NT2/D1 (cell line): Measurements from ENCODE around the gene KMT2E.
"Not testable (repeated sequence)": the region's sequence is repeated elsewhere in the genome, so short reads cannot be mapped to it uniquely, and the experiment has no call there.

Experiments used
- DNase-seq: peaks from one replicate; pipeline ENCODE4 v3.0.0-alpha.2; 2011; ENCODE audit warnings: low read depth, low spot score
- H3K27me3 ChIP-seq: 2 replicates; pipeline ENCODE4 v1.6.0; 2011; ENCODE audit warnings: mild to moderate bottlenecking; ENCODE audit not compliant: insufficient read length, insufficient read depth
- H3K36me3 ChIP-seq: 2 replicates; pipeline ENCODE4 v1.6.1; 2011; ENCODE audit warnings: mild to moderate bottlenecking, low read length, mixed read lengths; ENCODE audit not compliant: insufficient read depth, insufficient read length
- H3K4me1 ChIP-seq: 2 replicates; pipeline ENCODE4 v1.5.1; 2011; ENCODE audit not compliant: insufficient read depth, insufficient read length
- H3K4me3 ChIP-seq: 2 replicates; pipeline ENCODE4 v1.5.1; 2011; ENCODE audit warnings: low read depth; ENCODE audit not compliant: insufficient read length
- H3K9ac ChIP-seq: 2 replicates; pipeline ENCODE4 v1.6.0; 2011; ENCODE audit warnings: low read depth; ENCODE audit not compliant: insufficient read length
- H3K9me3 ChIP-seq: 2 replicates; pipeline ENCODE4 v1.5.1; 2011; ENCODE audit warnings: mild to moderate bottlenecking, low read length; ENCODE audit not compliant: insufficient read depth
- SUZ12 ChIP-seq: IDR thresholded peaks from 2 replicates; pipeline ENCODE4 v1.6.1; 2011; ENCODE audit not compliant: insufficient read length, insufficient read depth; ENCODE audit errors: extremely low read depth
- YY1 ChIP-seq: IDR thresholded peaks from 2 replicates; pipeline ENCODE4 v1.6.1; 2011; ENCODE audit not compliant: insufficient read length, insufficient read depth
- ZNF274 ChIP-seq: IDR thresholded peaks from 2 replicates; pipeline ENCODE4 v1.6.1; 2011; ENCODE audit warnings: mild to moderate bottlenecking, low read depth, low read length

KMT2E gene

GRCh38 chr7:105037319-105037718 is 23.3 kb downstream of the KMT2E start:
- Histone ChIP-seq H3K36me3 (peaks cover 7% of the 10 kb centered on the region), H3K4me1 (no peaks in the 10 kb centered on the region), H3K4me3 (no peak overlapping the region), H3K9ac (no peak overlapping the region), H3K9me3 (no peaks in the 10 kb centered on the region), H3K27me3 (no peaks in the 10 kb centered on the region)
- no peak for TF ChIP-seq SUZ12
- no peak for TF ChIP-seq ZNF274
- TF ChIP-seq YY1 = no peak
- DNase-seq = no peak

- no peaks in the 10 kb centered on the region for H3K4me1 ChIP-seq
- no peak for DNase-seq
- peaks cover 49% of the 10 kb centered on the region for H3K36me3 ChIP-seq
- TF ChIP-seq SUZ12 = no peak
- no peak for TF ChIP-seq ZNF274
- no peak for TF ChIP-seq YY1
- no peaks in the 10 kb centered on the region for H3K9me3 ChIP-seq
- H3K4me3 ChIP-seq = no peak overlapping the region
- H3K27me3 ChIP-seq = no peaks in the 10 kb centered on the region
- no peak overlapping the region for H3K9ac ChIP-seq
Measured at GRCh38 chr7:105044449-105045070, 30.6 kb downstream of the KMT2E start.

GRCh38 chr7:105046414-105046813 is 32.4 kb downstream of the KMT2E start:
- no peak overlapping the region for H3K9ac ChIP-seq
- peaks cover 46% of the 10 kb centered on the region for H3K36me3 ChIP-seq
- TF ChIP-seq SUZ12 = no peak
- TF ChIP-seq ZNF274 = no peak
- no peak for TF ChIP-seq YY1
- no peaks in the 10 kb centered on the region for H3K27me3 ChIP-seq
- no peaks in the 10 kb centered on the region for H3K4me1 ChIP-seq
- no peaks in the 10 kb centered on the region for H3K9me3 ChIP-seq
- no peak for DNase-seq
- no peak overlapping the region for H3K4me3 ChIP-seq

- Histone ChIP-seq H3K9me3 (no peaks in the 10 kb centered on the region), H3K27me3 (no peaks in the 10 kb centered on the region), H3K4me1 (no peaks in the 10 kb centered on the region), H3K4me3 (no peak overlapping the region), H3K9ac (no peak overlapping the region), H3K36me3 (peaks cover 35% of the 10 kb centered on the region)
- no peak for TF ChIP-seq SUZ12
- DNase-seq = no peak
Measured at GRCh38 chr7:105047932-105048331, 33.9 kb downstream of the KMT2E start.

- Histone ChIP-seq H3K9me3 (no peaks in the 10 kb centered on the region), H3K4me3 (no peak overlapping the region), H3K4me1 (no peaks in the 10 kb centered on the region), H3K27me3 (no peaks in the 10 kb centered on the region), H3K9ac (no peak overlapping the region), H3K36me3 (peaks cover 26% of the 10 kb centered on the region)
- TF ChIP-seq ZNF274 (no peak), YY1 (no peak), SUZ12 (no peak)
- DNase-seq = no peak
Measured at GRCh38 chr7:105050493-105050892, 36.5 kb downstream of the KMT2E start.

GRCh38 chr7:105050899-105051298 is 36.9 kb downstream of the KMT2E start:
- H3K9ac ChIP-seq, DNase-seq, H3K9me3 ChIP-seq, H3K27me3 ChIP-seq, H3K4me3 ChIP-seq, H3K4me1 ChIP-seq: not testable (repeated sequence)
- H3K36me3 ChIP-seq = peaks cover 26% of the 10 kb centered on the region

GRCh38 chr7:105055084-105055483 is 41.1 kb downstream of the KMT2E start:
- Histone ChIP-seq H3K27me3 (no peaks in the 10 kb centered on the region), H3K9ac (no peak overlapping the region), H3K9me3 (no peaks in the 10 kb centered on the region), H3K4me3 (no peak overlapping the region), H3K4me1 (no peaks in the 10 kb centered on the region), H3K36me3 (peaks cover 13% of the 10 kb centered on the region)
- DNase-seq = no peak
- TF ChIP-seq ZNF274 = no peak
- no peak for TF ChIP-seq YY1
- no peak for TF ChIP-seq SUZ12

GRCh38 chr7:105055621-105056020 is 41.6 kb downstream of the KMT2E start:
- TF ChIP-seq YY1 = no peak
- TF ChIP-seq ZNF274 = no peak
- no peak for TF ChIP-seq SUZ12
- DNase-seq = no peak
- no peaks in the 10 kb centered on the region for H3K9me3 ChIP-seq
- no peaks in the 10 kb centered on the region for H3K4me1 ChIP-seq
- no peak overlapping the region for H3K9ac ChIP-seq
- peaks cover 13% of the 10 kb centered on the region for H3K36me3 ChIP-seq
- no peaks in the 10 kb centered on the region for H3K27me3 ChIP-seq
- no peak overlapping the region for H3K4me3 ChIP-seq
